Activated naive CD4-positive, alpha-beta T cell treated with anti-CD3 and anti-CD28 coated beads for 36 hours (primary cell): ENCODE measurements around the gene TMUB1. TPM values are rescaled to one million over a fixed set of nuclear protein-coding genes. Genes with fewer than 3 reads are reported as not detected.

Experiments used
- CTCF ChIA-PET: fragments of 350-600 bp; sonication (Branson Sonifier 250); formaldehyde crosslinking; loops from one replicate; lab custom pipeline; 2021; ENCODE audit warnings: antibody characterized with exemption; lab: Charles Lee
- DNase-seq: peaks from one replicate; pipeline ENCODE4 v3.0.0-alpha.2; 2020
- H3K27ac Mint-ChIP-seq: one replicate; pipeline ENCODE4 v1.8.0; 2021; ENCODE audit warnings: mild to moderate bottlenecking, mixed read lengths
- H3K27me3 Mint-ChIP-seq: one replicate; pipeline ENCODE4 v1.8.0; 2021; ENCODE audit warnings: low read depth, mixed read lengths
- H3K36me3 Mint-ChIP-seq: one replicate; pipeline ENCODE4 v1.8.0; 2021; ENCODE audit warnings: low read depth, mixed read lengths
- H3K4me1 Mint-ChIP-seq: one replicate; pipeline ENCODE4 v1.8.0; 2021; ENCODE audit warnings: low read depth, mixed read lengths
- H3K4me3 Mint-ChIP-seq: one replicate; pipeline ENCODE4 v1.8.0; 2021; ENCODE audit warnings: mild to moderate bottlenecking, moderate library complexity, mixed read lengths
- H3K9me3 Mint-ChIP-seq: one replicate; pipeline ENCODE4 v1.8.0; 2021; ENCODE audit warnings: mixed read lengths
- intact Hi-C: fragments of 100-400 bp; cut with micrococcal nuclease; formaldehyde crosslinking; loops from one replicate; pipeline ENCODE4 v1.15.1; 2023
- total RNA-seq, 2 experiments: library from RNA; stranded (reverse); gene quantifications; one replicate each; pipeline ENCODE4 v1.2.3, GENCODE V29; 2021

TMUB1 gene
- total RNA-seq, 2 experiments from 2014 or later = 30.2 to 35.0 TPM

GRCh38 chr7:151059367-151060112, 23.8 kb downstream of the TMUB1 start, which contains the start of gene SLC4A2:
SLC4A2 (plus strand) TSS chr7:151059589; CDS start chr7:151061988, 2,399 bp downstream.
- peak within 1 kb of the TSS; percentile 89 for H3K27ac Mint-ChIP-seq
- DNase-seq = peak; percentile 71
- CTCF ChIA-PET = interaction anchor here (0.8 to 1.6 kb wide), 4 partner anchors 14 to 65 kb away, joined by 4 to 9 read pairs (median 6); no protein-coding TSS in a partner anchor
- peak within 1 kb of the TSS; percentile 85 for H3K4me3 Mint-ChIP-seq
- intact Hi-C loops = loop anchor here (1.0 kb wide), 1 partner anchor 52 kb away; no protein-coding TSS in a partner anchor
- no peaks in the 10 kb centered on the region for H3K27me3 Mint-ChIP-seq
- no peaks in the 10 kb centered on the region for H3K9me3 Mint-ChIP-seq
- H3K36me3 Mint-ChIP-seq = no peaks in the 10 kb centered on the region
- H3K4me1 Mint-ChIP-seq = peaks cover 35% of the 10 kb centered on the region

- H3K27me3 Mint-ChIP-seq = no peaks in the 10 kb centered on the region
- no peaks in the 10 kb centered on the region for H3K36me3 Mint-ChIP-seq
- DNase-seq = no peak
- intact Hi-C loops = loop anchor here (1.0 kb wide), 8 partner anchors 20 to 291 kb away; partner anchors contain the start of genes ABCB8, ABCF2, CHPF2 and FASTK
- CTCF ChIA-PET = interaction anchor here (0.6 to 1.2 kb wide), 4 partner anchors 28 to 74 kb away, joined by 3 to 5 read pairs (median 4); no protein-coding TSS in a partner anchor
- H3K27ac Mint-ChIP-seq = peak overlapping the region; percentile 89
- no peaks in the 10 kb centered on the region for H3K9me3 Mint-ChIP-seq
- peaks cover 35% of the 10 kb centered on the region for H3K4me1 Mint-ChIP-seq
- H3K4me3 Mint-ChIP-seq = peak overlapping the region; percentile 85
Observed at GRCh38 chr7:151058781-151059366, 24.4 kb downstream of the TMUB1 start.

DNA sequence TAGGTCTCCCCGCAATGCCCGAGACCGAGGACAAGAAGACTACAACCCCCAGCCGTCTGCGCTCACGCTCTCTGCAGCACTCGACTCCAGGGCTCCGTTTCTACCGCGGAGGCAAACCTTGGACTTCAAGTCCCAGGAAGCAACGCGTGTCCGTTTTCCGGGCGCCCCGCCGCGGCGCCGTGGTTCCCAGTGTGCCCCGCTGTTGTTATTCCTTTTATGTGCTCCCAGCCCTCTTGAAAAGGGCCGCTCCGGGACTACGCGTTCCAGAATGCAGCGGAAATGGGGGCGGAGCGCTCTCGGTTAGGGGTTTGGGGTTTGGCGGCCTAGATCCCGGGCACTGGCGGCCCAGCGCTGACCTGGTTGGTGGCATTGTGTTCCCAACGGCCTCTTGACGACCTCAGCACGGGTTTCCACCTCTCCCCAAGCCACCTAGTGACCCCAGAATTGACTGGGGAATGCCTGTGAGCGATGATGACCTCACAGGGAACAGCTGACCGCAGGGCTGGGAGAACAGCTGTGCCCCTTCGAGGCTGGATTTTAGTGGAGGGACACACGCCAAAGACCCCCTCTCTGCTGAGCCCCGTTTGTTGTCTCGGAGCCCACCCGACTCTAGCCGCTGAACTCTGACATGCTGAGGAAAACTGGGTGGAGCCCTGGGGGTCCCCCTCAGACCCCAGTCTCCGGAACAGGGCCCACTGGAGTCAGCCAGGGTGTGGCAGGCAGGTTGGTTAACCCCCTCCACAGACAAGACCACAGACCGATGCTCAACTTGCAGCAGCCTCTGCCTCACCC, 25.1 kb downstream of the TMUB1 start:
- Mint-ChIP-seq H3K4me1 (peaks cover 35% of the 10 kb centered on the region), H3K27me3 (no peaks in the 10 kb centered on the region), H3K36me3 (no peaks in the 10 kb centered on the region), H3K4me3 (peak overlapping the region; percentile 85), H3K27ac (peak overlapping the region; percentile 89), H3K9me3 (no peaks in the 10 kb centered on the region)
- CTCF ChIA-PET = interaction anchor here (0.6 to 1.2 kb wide), 4 partner anchors 27 to 74 kb away, joined by 3 to 5 read pairs (median 4); no protein-coding TSS in a partner anchor
- peak; percentile 98 for DNase-seq
- intact Hi-C loops = loop anchor here (1.0 kb wide), 7 partner anchors 19 to 292 kb away; partner anchors contain the start of genes ABCB8, ABCF2, CHPF2 and FASTK

- H3K27me3 Mint-ChIP-seq = no peaks in the 10 kb centered on the region
- H3K36me3 Mint-ChIP-seq = no peaks in the 10 kb centered on the region
- peaks cover 39% of the 10 kb centered on the region for H3K4me1 Mint-ChIP-seq
- CTCF ChIA-PET = no interaction called here
- DNase-seq = no peak
- H3K4me3 Mint-ChIP-seq = peak within 1 kb of the TSS; percentile 85
- intact Hi-C loops = no loop called here
- peak within 1 kb of the TSS; percentile 89 for H3K27ac Mint-ChIP-seq
- H3K9me3 Mint-ChIP-seq = no peaks in the 10 kb centered on the region
Observed at GRCh38 chr7:151057506-151057988, 25.7 kb downstream of the TMUB1 start, which contains the start of gene CDK5. CDK5 (minus strand) TSS chr7:151057897; CDS start chr7:151057848, 49 bp downstream.

GRCh38 chr7:151056666-151057505, 26.4 kb downstream of the TMUB1 start:
- no peak for DNase-seq
- Mint-ChIP-seq H3K4me3 (peak overlapping the region; percentile 85), H3K27ac (no peak overlapping the region), H3K4me1 (peaks cover 39% of the 10 kb centered on the region), H3K9me3 (no peaks in the 10 kb centered on the region), H3K36me3 (no peaks in the 10 kb centered on the region), H3K27me3 (no peaks in the 10 kb centered on the region)
- CTCF ChIA-PET = no interaction called here
- intact Hi-C loops = no loop called here

- Mint-ChIP-seq H3K9me3 (no peaks in the 10 kb centered on the region), H3K27me3 (no peaks in the 10 kb centered on the region), H3K4me3 (peak overlapping the region; percentile 85), H3K36me3 (no peaks in the 10 kb centered on the region), H3K27ac (no peak overlapping the region), H3K4me1 (peaks cover 36% of the 10 kb centered on the region)
- DNase-seq = no peak
- intact Hi-C loops = no loop called here
- CTCF ChIA-PET = interaction anchor here (1.2 kb wide), 1 partner anchor 64 kb away, joined by 3 read pairs; no protein-coding TSS in a partner anchor
Observed at GRCh38 chr7:151056283-151056665, 27.0 kb downstream of the TMUB1 start.

GRCh38 chr7:151053751-151054150, 29.5 kb downstream of the TMUB1 start:
- H3K9me3 Mint-ChIP-seq = no peaks in the 10 kb centered on the region
- H3K4me1 Mint-ChIP-seq = peaks cover 19% of the 10 kb centered on the region
- CTCF ChIA-PET = no interaction called here
- intact Hi-C loops = no loop called here
- H3K27me3 Mint-ChIP-seq = no peaks in the 10 kb centered on the region
- no peaks in the 10 kb centered on the region for H3K36me3 Mint-ChIP-seq
- no peak overlapping the region for H3K4me3 Mint-ChIP-seq
- DNase-seq = no peak
- H3K27ac Mint-ChIP-seq = no peak overlapping the region

DNA sequence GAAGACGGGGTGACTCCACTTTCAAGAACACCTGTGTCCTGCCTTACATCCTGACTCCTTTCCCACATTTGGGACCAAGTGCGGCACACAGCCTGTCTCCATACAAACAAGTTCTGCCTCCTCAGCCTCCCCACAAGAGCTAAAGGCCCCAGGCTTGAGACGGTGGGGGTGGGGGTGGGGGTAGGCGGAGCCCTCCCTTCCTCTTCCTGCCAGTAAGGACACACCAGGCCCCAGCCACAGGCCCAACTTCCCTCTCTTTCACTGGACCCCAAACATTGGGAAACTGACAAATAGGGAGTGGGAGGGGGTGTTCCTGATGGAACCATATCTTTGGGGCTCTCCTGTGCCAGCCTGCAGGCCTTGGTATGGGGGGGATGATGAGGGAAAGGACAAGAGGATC, 30.2 kb downstream of the TMUB1 start:
- Mint-ChIP-seq H3K4me1 (peaks cover 16% of the 10 kb centered on the region), H3K9me3 (no peaks in the 10 kb centered on the region), H3K27ac (no peak overlapping the region), H3K36me3 (no peaks in the 10 kb centered on the region), H3K4me3 (no peak overlapping the region), H3K27me3 (no peaks in the 10 kb centered on the region)
- CTCF ChIA-PET = interaction anchor here (1.1 kb wide), 1 partner anchor 34 kb away, joined by 4 read pairs; no protein-coding TSS in a partner anchor
- intact Hi-C loops = no loop called here
- no peak for DNase-seq

DNA sequence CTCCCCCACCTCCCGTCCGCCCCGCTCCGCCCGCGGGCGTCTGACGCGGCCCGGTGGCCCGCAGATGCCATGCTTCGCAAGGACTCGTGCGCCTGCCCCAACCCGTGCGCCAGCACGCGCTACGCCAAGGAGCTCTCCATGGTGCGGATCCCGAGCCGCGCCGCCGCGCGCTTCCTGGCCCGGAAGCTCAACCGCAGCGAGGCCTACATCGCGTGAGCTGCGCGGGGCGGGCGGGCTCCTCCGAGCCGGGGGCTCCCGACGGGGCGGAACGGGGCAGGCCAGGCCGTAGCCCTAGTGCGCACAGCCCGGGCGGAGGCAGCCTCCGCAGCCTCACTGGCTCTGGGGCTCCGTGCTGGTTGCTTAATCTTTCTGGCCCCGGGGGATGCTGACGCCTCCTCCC, 32.2 kb downstream of the TMUB1 start:
- DNase-seq = peak; percentile 70
- intact Hi-C loops = no loop called here
- H3K27me3 Mint-ChIP-seq = no peaks in the 10 kb centered on the region
- peaks cover 5% of the 10 kb centered on the region for H3K4me1 Mint-ChIP-seq
- H3K36me3 Mint-ChIP-seq = no peaks in the 10 kb centered on the region
- no peaks in the 10 kb centered on the region for H3K9me3 Mint-ChIP-seq
- H3K27ac Mint-ChIP-seq = no peak overlapping the region
- CTCF ChIA-PET = no interaction called here
- H3K4me3 Mint-ChIP-seq = no peak overlapping the region

DNA sequence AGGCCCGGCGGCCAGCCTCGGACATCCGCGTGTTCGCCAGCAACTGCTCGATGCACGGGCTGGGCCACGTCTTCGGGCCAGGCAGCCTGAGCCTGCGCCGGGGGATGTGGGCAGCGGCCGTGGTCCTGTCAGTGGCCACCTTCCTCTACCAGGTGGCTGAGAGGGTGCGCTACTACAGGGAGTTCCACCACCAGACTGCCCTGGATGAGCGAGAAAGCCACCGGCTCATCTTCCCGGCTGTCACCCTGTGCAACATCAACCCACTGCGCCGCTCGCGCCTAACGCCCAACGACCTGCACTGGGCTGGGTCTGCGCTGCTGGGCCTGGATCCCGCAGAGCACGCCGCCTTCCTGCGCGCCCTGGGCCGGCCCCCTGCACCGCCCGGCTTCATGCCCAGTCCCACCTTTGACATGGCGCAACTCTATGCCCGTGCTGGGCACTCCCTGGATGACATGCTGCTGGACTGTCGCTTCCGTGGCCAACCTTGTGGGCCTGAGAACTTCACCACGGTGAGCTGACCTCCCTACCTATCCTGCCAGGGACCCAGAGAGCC, 34.3 kb downstream of the TMUB1 start:
- Mint-ChIP-seq H3K4me3 (no peak overlapping the region), H3K27me3 (no peaks in the 10 kb centered on the region), H3K9me3 (no peaks in the 10 kb centered on the region), H3K36me3 (no peaks in the 10 kb centered on the region), H3K4me1 (peaks cover 5% of the 10 kb centered on the region), H3K27ac (no peak overlapping the region)
- CTCF ChIA-PET = no interaction called here
- DNase-seq = no peak
- intact Hi-C loops = no loop called here
